IPS-18a (cell line): ENCODE results near the gene HNRNPA0.

Experiments used
- H3K27ac ChIP-seq: one replicate; pipeline ENCODE4 v1.5.1; 2013; ENCODE audit warnings: low read length
- H3K27me3 ChIP-seq: one replicate; pipeline ENCODE4 v1.6.1; 2013; ENCODE audit warnings: mild to moderate bottlenecking, low read length; ENCODE audit not compliant: control insufficient read depth, insufficient read depth
- H3K36me3 ChIP-seq: one replicate; pipeline ENCODE4 v1.6.1; 2013; ENCODE audit warnings: low read depth, low read length; ENCODE audit not compliant: control insufficient read depth
- H3K4me1 ChIP-seq: one replicate; pipeline ENCODE4 v1.6.1; 2013; ENCODE audit warnings: low read depth, low read length; ENCODE audit not compliant: control insufficient read depth
- H3K4me3 ChIP-seq: one replicate; pipeline ENCODE4 v1.5.1; 2013; ENCODE audit warnings: low read length
- H3K9ac ChIP-seq: one replicate; pipeline ENCODE4 v1.6.1; 2013; ENCODE audit warnings: mild to moderate bottlenecking, low read length, moderate library complexity
- H3K9me3 ChIP-seq: one replicate; pipeline ENCODE4 v1.6.1; 2013; ENCODE audit warnings: low read depth, low read length; ENCODE audit not compliant: control insufficient read depth

Gene HNRNPA0

GRCh38 chr5:137734962-137735554 is 19.1 kb downstream of the HNRNPA0 start:
- Histone ChIP-seq H3K36me3 (no peaks in the 10 kb centered on the region), H3K27me3 (no peaks in the 10 kb centered on the region), H3K9ac (peak overlapping the region; percentile 90), H3K27ac (peak overlapping the region; percentile 90), H3K4me1 (peaks cover 16% of the 10 kb centered on the region), H3K9me3 (no peaks in the 10 kb centered on the region), H3K4me3 (peak overlapping the region; percentile 96)

GRCh38 chr5:137734331-137734730 is 19.8 kb downstream of the HNRNPA0 start:
- Histone ChIP-seq H3K36me3 (no peaks in the 10 kb centered on the region), H3K9me3 (no peaks in the 10 kb centered on the region), H3K4me3 (peak overlapping the region; percentile 96), H3K9ac (peak overlapping the region; percentile 90), H3K27me3 (no peaks in the 10 kb centered on the region), H3K4me1 (peaks cover 16% of the 10 kb centered on the region), H3K27ac (no peak overlapping the region)

GRCh38 chr5:137733922-137734321 is 20.2 kb downstream of the HNRNPA0 start:
- Histone ChIP-seq H3K36me3 (no peaks in the 10 kb centered on the region), H3K27ac (no peak overlapping the region), H3K9ac (no peak overlapping the region), H3K4me3 (peak overlapping the region; percentile 96), H3K9me3 (no peaks in the 10 kb centered on the region), H3K27me3 (no peaks in the 10 kb centered on the region), H3K4me1 (peaks cover 16% of the 10 kb centered on the region)

- H3K9ac ChIP-seq, result no peak overlapping the region
- no peak overlapping the region for H3K27ac ChIP-seq
- H3K27me3 ChIP-seq, result no peaks in the 10 kb centered on the region
- H3K9me3 ChIP-seq, result no peaks in the 10 kb centered on the region
- no peak overlapping the region for H3K4me3 ChIP-seq
- peaks cover 16% of the 10 kb centered on the region for H3K4me1 ChIP-seq
- H3K36me3 ChIP-seq, result no peaks in the 10 kb centered on the region
Measured at GRCh38 chr5:137733006-137733405, 21.2 kb downstream of the HNRNPA0 start.

- H3K27ac ChIP-seq, result no peak overlapping the region
- no peaks in the 10 kb centered on the region for H3K27me3 ChIP-seq
- no peak overlapping the region for H3K4me3 ChIP-seq
- peaks cover 12% of the 10 kb centered on the region for H3K4me1 ChIP-seq
- no peaks in the 10 kb centered on the region for H3K9me3 ChIP-seq
- no peaks in the 10 kb centered on the region for H3K36me3 ChIP-seq
- no peak overlapping the region for H3K9ac ChIP-seq
Measured at GRCh38 chr5:137731176-137731575, 23.0 kb downstream of the HNRNPA0 start.

GRCh38 chr5:137730336-137730735 is 23.8 kb downstream of the HNRNPA0 start:
- no peak overlapping the region for H3K4me3 ChIP-seq
- H3K4me1 ChIP-seq, result peaks cover 10% of the 10 kb centered on the region
- no peaks in the 10 kb centered on the region for H3K36me3 ChIP-seq
- H3K27ac ChIP-seq, result no peak overlapping the region
- H3K9me3 ChIP-seq, result no peaks in the 10 kb centered on the region
- no peaks in the 10 kb centered on the region for H3K27me3 ChIP-seq
- H3K9ac ChIP-seq, result no peak overlapping the region

- Histone ChIP-seq H3K4me3 (no peak overlapping the region), H3K4me1 (no peaks in the 10 kb centered on the region), H3K27ac (no peak overlapping the region), H3K9me3 (no peaks in the 10 kb centered on the region), H3K36me3 (no peaks in the 10 kb centered on the region), H3K9ac (no peak overlapping the region), H3K27me3 (no peaks in the 10 kb centered on the region)
Measured at GRCh38 chr5:137728048-137728447, 26.1 kb downstream of the HNRNPA0 start.

GRCh38 chr5:137727623-137728022 is 26.5 kb downstream of the HNRNPA0 start:
- Histone ChIP-seq H3K27me3 (no peaks in the 10 kb centered on the region), H3K36me3 (no peaks in the 10 kb centered on the region), H3K4me3 (no peak overlapping the region), H3K9me3 (no peaks in the 10 kb centered on the region), H3K27ac (no peak overlapping the region), H3K4me1 (no peaks in the 10 kb centered on the region), H3K9ac (no peak overlapping the region)

GRCh38 chr5:137724251-137724650 is 29.9 kb downstream of the HNRNPA0 start:
- Histone ChIP-seq H3K9me3 (no peaks in the 10 kb centered on the region), H3K4me1 (no peaks in the 10 kb centered on the region)

GRCh38 chr5:137718611-137719010 is 35.6 kb downstream of the HNRNPA0 start:
- Histone ChIP-seq H3K27ac (no peak overlapping the region), H3K27me3 (no peaks in the 10 kb centered on the region), H3K9ac (no peak overlapping the region), H3K4me3 (no peak overlapping the region), H3K4me1 (no peaks in the 10 kb centered on the region), H3K36me3 (no peaks in the 10 kb centered on the region), H3K9me3 (no peaks in the 10 kb centered on the region)

More at GRCh38 chr5:137724251-137724650, 29.9 kb downstream of the HNRNPA0 start:
- Histone ChIP-seq H3K27me3 (no peaks in the 10 kb centered on the region), H3K4me3 (no peak overlapping the region), H3K36me3 (no peaks in the 10 kb centered on the region), H3K9ac (no peak overlapping the region), H3K27ac (no peak overlapping the region)

- Histone ChIP-seq H3K4me1 (no peaks in the 10 kb centered on the region), H3K9ac (no peak overlapping the region), H3K27me3 (no peaks in the 10 kb centered on the region), H3K4me3 (no peak overlapping the region), H3K9me3 (peaks cover 7% of the 10 kb centered on the region), H3K36me3 (no peaks in the 10 kb centered on the region), H3K27ac (no peak overlapping the region)
Measured at GRCh38 chr5:137716337-137716736, 37.8 kb downstream of the HNRNPA0 start.

GRCh38 chr5:137715456-137715855 is 38.7 kb downstream of the HNRNPA0 start:
- H3K36me3 ChIP-seq, result no peaks in the 10 kb centered on the region
- no peaks in the 10 kb centered on the region for H3K4me1 ChIP-seq
- H3K27me3 ChIP-seq, result no peaks in the 10 kb centered on the region
- no peak overlapping the region for H3K9ac ChIP-seq
- H3K4me3 ChIP-seq, result no peak overlapping the region
- H3K27ac ChIP-seq, result no peak overlapping the region
- H3K9me3 ChIP-seq, result peaks cover 7% of the 10 kb centered on the region
